ENCODE results near the gene HRH3.

The HRH3 gene

DNA sequence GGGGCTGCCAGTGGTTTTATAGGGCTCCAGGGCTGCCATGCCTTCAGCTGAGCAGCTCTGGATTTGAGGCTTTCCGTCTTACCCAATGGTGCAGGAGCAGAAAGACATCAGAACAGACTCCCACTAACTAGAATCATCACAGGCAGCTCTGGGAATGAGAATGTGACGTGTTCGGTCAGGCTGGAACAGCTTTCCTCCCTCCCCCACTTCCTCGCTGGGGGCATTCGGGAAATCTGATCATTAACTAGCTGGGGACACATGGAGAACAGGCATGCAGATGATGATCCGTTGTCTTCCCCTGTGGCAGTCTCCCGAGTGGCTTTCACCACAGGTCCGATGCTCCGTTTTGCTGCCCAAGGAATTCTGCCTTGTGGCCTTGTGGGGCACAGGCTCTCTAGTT, 42.8 kb downstream of the HRH3 start:
- Histone ChIP-seq H3K4me3 (ENCODE audit: low read depth, low read length) (no peak overlapping the region), H3K4me1 (ENCODE audit: control insufficient read depth, insufficient read depth, low read length) (no peaks in the 10 kb centered on the region), H3K27ac (ENCODE audit: extremely low read depth, low read depth, low read length) (no peak overlapping the region), H3K36me3 (ENCODE audit: control insufficient read depth in 2 of 2, insufficient read depth in 1 of 2, low read length in 2 of 2) (peaks cover 0 to 35% of the 10 kb centered on the region in 2 experiments; a peak in 2 of 3 replicates), H3K9me3 (ENCODE audit: control insufficient read depth, insufficient read depth, low read depth, low read length) (no peaks in the 10 kb centered on the region)
- POLR2A ChIA-PET: interaction anchor here (0.7 kb wide), 1 partner anchor 10 kb away, joined by 8 read pairs; no protein-coding TSS in a partner anchor
- CTCF ChIA-PET: interaction anchor here (0.6 kb wide), 1 partner anchor 11 kb away, joined by 6 read pairs; no protein-coding TSS in a partner anchor
- no peak for TF ChIP-seq ZNF146 (tag by site-specific recombination; IDR thresholded peaks at IDR 0.05)
- TF ChIP-seq, protein P1, sequence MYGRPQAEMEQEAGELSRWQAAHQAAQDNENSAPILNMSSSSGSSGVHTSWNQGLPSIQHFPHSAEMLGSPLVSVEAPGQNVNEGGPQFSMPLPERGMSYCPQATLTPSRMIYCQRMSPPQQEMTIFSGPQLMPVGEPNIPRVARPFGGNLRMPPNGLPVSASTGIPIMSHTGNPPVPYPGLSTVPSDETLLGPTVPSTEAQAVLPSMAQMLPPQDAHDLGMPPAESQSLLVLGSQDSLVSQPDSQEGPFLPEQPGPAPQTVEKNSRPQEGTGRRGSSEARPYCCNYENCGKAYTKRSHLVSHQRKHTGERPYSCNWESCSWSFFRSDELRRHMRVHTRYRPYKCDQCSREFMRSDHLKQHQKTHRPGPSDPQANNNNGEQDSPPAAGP (tag by site-specific recombination; IDR thresholded peaks at IDR 0.05): no peak
- TF ChIP-seq ZNF629 (tag by site-specific recombination; IDR thresholded peaks at IDR 0.05): no peak
- no peak for TF ChIP-seq ZNF555 (tag by site-specific recombination; conservative IDR thresholded peaks at IDR 0.05)
- no peak for TF ChIP-seq ZBTB1 (tag by site-specific recombination; IDR thresholded peaks at IDR 0.05)
- TF ChIP-seq ZNF843 (tag by site-specific recombination; IDR thresholded peaks at IDR 0.05): no peak

DNA sequence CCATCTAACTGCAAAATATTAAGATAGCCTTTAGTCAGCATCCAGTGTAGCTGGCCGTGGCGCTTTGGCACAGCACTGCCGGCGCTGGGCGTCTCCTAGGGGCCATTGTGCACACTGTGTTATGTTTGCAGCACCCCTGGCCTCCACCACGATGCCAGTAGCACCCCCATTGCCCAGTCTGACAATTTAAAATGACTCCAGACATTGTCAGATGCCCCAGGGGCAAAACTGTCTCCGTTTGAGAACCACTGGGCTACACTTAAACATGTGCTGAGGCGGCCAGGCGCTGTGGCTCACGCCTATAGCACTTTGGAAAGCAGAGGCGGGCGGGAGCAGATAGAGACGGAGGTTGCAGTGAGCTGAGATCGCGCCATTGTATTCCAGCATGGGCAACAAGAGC, 43.2 kb downstream of the HRH3 start:
- H3K4me3 ChIP-seq (ENCODE audit: low read depth, low read length): no peak overlapping the region
- ChIA-PET POLR2A (interaction anchor here (0.7 kb wide), 1 partner anchor 10 kb away, joined by 8 read pairs; no protein-coding TSS in a partner anchor), CTCF (interaction anchor here (0.6 kb wide), 1 partner anchor 11 kb away, joined by 6 read pairs; no protein-coding TSS in a partner anchor)
- TF ChIP-seq, protein P2, sequence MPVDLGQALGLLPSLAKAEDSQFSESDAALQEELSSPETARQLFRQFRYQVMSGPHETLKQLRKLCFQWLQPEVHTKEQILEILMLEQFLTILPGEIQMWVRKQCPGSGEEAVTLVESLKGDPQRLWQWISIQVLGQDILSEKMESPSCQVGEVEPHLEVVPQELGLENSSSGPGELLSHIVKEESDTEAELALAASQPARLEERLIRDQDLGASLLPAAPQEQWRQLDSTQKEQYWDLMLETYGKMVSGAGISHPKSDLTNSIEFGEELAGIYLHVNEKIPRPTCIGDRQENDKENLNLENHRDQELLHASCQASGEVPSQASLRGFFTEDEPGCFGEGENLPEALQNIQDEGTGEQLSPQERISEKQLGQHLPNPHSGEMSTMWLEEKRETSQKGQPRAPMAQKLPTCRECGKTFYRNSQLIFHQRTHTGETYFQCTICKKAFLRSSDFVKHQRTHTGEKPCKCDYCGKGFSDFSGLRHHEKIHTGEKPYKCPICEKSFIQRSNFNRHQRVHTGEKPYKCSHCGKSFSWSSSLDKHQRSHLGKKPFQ (tag by site-specific recombination; IDR thresholded peaks at IDR 0.05): no peak
- TF ChIP-seq ZNF623 (tag by site-specific recombination; IDR thresholded peaks at IDR 0.05) (no peak), ZNF157 (tag by site-specific recombination; IDR thresholded peaks at IDR 0.05) (no peak), ZNF792 (tag by site-specific recombination; IDR thresholded peaks at IDR 0.05) (no peak), TRIM28 (IDR thresholded peaks at IDR 0.05; ENCODE audit: borderline replicate concordance, low read length) (no peak), ZNF350 (tag by site-specific recombination; IDR thresholded peaks at IDR 0.05) (no peak), ZNF366 (tag by site-specific recombination; conservative IDR thresholded peaks at IDR 0.05) (no peak), ZNF174 (tag by site-specific recombination; IDR thresholded peaks at IDR 0.05) (no peak)
- TF ChIP-seq, protein P3, sequence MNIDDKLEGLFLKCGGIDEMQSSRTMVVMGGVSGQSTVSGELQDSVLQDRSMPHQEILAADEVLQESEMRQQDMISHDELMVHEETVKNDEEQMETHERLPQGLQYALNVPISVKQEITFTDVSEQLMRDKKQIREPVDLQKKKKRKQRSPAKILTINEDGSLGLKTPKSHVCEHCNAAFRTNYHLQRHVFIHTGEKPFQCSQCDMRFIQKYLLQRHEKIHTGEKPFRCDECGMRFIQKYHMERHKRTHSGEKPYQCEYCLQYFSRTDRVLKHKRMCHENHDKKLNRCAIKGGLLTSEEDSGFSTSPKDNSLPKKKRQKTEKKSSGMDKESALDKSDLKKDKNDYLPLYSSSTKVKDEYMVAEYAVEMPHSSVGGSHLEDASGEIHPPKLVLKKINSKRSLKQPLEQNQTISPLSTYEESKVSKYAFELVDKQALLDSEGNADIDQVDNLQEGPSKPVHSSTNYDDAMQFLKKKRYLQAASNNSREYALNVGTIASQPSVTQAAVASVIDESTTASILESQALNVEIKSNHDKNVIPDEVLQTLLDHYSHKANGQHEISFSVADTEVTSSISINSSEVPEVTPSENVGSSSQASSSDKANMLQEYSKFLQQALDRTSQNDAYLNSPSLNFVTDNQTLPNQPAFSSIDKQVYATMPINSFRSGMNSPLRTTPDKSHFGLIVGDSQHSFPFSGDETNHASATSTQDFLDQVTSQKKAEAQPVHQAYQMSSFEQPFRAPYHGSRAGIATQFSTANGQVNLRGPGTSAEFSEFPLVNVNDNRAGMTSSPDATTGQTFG (tag by site-specific recombination; IDR thresholded peaks at IDR 0.05; ENCODE audit: borderline replicate concordance): no peak
- H3K27ac ChIP-seq (ENCODE audit: extremely low read depth, low read depth, low read length): no peak overlapping the region
- H3K36me3 ChIP-seq (ENCODE audit: control insufficient read depth in 2 of 2, insufficient read depth in 1 of 2, low read length in 2 of 2): peaks cover 0 to 35% of the 10 kb centered on the region in 2 experiments; a peak in 2 of 3 replicates
- H3K9me3 ChIP-seq (ENCODE audit: control insufficient read depth, insufficient read depth, low read depth, low read length): no peaks in the 10 kb centered on the region
- no peaks in the 10 kb centered on the region for H3K4me1 ChIP-seq (ENCODE audit: control insufficient read depth, insufficient read depth, low read length)

DNA sequence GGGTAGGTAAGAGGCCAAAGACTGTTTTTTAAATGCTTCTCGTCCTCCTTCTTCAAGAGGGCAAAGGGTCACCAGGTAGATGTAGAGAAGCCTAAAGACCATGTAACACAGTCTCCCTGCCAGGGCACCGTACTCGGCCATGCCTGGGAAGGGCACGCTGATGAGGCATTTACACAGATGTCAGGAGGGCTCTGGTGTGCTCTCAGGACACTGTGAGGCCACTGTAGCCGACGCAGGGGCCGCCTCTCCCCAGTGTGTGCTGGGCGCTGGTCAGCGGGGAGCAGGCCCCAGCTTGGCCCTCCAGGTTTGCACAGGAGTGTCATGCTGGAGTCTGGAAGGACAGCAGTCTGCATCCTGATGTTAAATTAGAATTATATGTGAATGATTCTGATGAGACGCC, 44.4 kb downstream of the HRH3 start:
- Histone ChIP-seq H3K4me1 (ENCODE audit: control insufficient read depth, insufficient read depth, low read length) (no peaks in the 10 kb centered on the region), H3K36me3 (ENCODE audit: control insufficient read depth in 2 of 2, insufficient read depth in 1 of 2, low read length in 2 of 2) (peaks cover 0 to 32% of the 10 kb centered on the region in 2 experiments; a peak in 2 of 3 replicates), H3K27ac (ENCODE audit: extremely low read depth, low read depth, low read length) (no peak overlapping the region), H3K4me3 (ENCODE audit: low read depth, low read length) (no peak overlapping the region), H3K9me3 (ENCODE audit: control insufficient read depth, insufficient read depth, low read depth, low read length) (no peaks in the 10 kb centered on the region)
- POLR2A ChIA-PET: no interaction called here
- TF ChIP-seq ZBTB20 (tag by site-specific recombination; IDR thresholded peaks at IDR 0.05) (no peak), ZNF670 (tag by site-specific recombination; IDR thresholded peaks at IDR 0.05; ENCODE audit: low read depth) (no peak), KLF16 (tag by site-specific recombination; IDR thresholded peaks at IDR 0.05) (no peak), ZNF549 (tag by site-specific recombination; IDR thresholded peaks at IDR 0.05) (no peak), SP3 (tag by site-specific recombination; IDR thresholded peaks at IDR 0.05) (no peak), ZNF202 (tag by site-specific recombination; IDR thresholded peaks at IDR 0.05; ENCODE audit: borderline replicate concordance) (no peak), ZNF114 (tag by site-specific recombination; IDR thresholded peaks at IDR 0.05) (no peak), ZNF530 (tag by site-specific recombination; IDR thresholded peaks at IDR 0.05; ENCODE audit: low read depth) (no peak), BCL11A (tag by site-specific recombination; IDR thresholded peaks at IDR 0.05; ENCODE audit: low read depth) (no peak), ZXDB (tag by site-specific recombination; IDR thresholded peaks at IDR 0.05) (no peak), ZNF510 (tag by site-specific recombination; IDR thresholded peaks at IDR 0.05; ENCODE audit: insufficient replicate concordance) (no peak)
- TF ChIP-seq, protein P4, sequence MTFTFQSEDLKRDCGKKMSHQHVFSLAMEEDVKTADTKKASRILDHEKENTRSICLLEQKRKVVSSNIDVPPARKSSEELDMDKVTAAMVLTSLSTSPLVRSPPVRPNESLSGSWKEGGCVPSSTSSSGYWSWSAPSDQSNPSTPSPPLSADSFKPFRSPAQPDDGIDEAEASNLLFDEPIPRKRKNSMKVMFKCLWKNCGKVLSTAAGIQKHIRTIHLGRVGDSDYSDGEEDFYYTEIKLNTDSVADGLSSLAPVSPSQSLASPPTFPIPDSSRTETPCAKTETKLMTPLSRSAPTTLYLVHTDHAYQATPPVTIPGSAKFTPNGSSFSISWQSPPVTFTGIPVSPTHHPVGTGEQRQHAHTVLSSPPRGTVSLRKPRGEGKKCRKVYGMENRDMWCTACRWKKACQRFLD (tag by site-specific recombination; IDR thresholded peaks at IDR 0.05): no peak
- CTCF ChIA-PET: no interaction called here

Data from HEK293 (cell line).